Measurements from ENCODE around the gene PECR.

PECR gene

DNA sequence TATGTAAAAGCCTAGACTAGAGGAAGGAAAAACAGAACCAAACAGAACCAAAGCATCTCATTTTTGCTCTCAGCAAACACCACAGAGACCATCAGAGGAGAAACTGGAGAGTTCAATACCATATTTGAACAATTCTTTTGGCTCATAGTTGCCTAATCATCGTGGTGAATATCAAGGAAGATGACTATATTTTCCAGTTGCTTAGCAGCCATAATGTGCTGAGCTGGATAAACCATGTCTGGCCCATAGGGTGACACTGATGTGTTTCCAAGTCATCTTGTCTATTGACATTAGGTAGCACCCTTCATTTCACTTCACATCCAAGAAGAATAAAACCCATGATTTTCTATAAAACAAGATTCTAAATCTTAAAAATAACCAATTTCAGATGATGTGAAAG, 21.6 kb upstream of the PECR start:
- TF ChIP-seq, protein P1, sequence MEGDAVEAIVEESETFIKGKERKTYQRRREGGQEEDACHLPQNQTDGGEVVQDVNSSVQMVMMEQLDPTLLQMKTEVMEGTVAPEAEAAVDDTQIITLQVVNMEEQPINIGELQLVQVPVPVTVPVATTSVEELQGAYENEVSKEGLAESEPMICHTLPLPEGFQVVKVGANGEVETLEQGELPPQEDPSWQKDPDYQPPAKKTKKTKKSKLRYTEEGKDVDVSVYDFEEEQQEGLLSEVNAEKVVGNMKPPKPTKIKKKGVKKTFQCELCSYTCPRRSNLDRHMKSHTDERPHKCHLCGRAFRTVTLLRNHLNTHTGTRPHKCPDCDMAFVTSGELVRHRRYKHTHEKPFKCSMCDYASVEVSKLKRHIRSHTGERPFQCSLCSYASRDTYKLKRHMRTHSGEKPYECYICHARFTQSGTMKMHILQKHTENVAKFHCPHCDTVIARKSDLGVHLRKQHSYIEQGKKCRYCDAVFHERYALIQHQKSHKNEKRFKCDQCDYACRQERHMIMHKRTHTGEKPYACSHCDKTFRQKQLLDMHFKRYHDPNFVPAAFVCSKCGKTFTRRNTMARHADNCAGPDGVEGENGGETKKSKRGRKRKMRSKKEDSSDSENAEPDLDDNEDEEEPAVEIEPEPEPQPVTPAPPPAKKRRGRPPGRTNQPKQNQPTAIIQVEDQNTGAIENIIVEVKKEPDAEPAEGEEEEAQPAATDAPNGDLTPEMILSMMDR (IDR thresholded peaks at IDR 0.05; ENCODE audit: insufficient read depth, low read length, missing control alignments): no peak
- no peak overlapping the region for H3K4me3 ChIP-seq (ENCODE audit: low read depth, low read length)
- ChIA-PET CTCF (interaction anchor here (0.8 to 1.7 kb wide), 3 partner anchors 9 to 69 kb away, joined by 3 to 6 read pairs (median 3); no protein-coding TSS in a partner anchor), POLR2A (no interaction called here)
- no peak for DNase-seq (ENCODE audit: low read depth, low spot score)

GRCh38 chr2:216101109-216101508, 19.5 kb upstream of the PECR start:
- POLR2A ChIA-PET: interaction anchor here (0.7 kb wide), 1 partner anchor 692 kb away, joined by 4 read pairs; no protein-coding TSS in a partner anchor
- TF ChIP-seq, protein P1 (IDR thresholded peaks at IDR 0.05; ENCODE audit: insufficient read depth, low read length, missing control alignments): no peak
- no peak overlapping the region for H3K4me3 ChIP-seq (ENCODE audit: low read depth, low read length)
- CTCF ChIA-PET: interaction anchor here (0.8 to 1.4 kb wide), 3 partner anchors 9 to 13 kb away, joined by 3 to 4 read pairs (median 3); no protein-coding TSS in a partner anchor
- no peak for DNase-seq (ENCODE audit: low read depth, low spot score)

GRCh38 chr2:216098421-216099334, 17.1 kb upstream of the PECR start:
- DNase-seq (ENCODE audit: low read depth, low spot score): no peak
- H3K4me3 ChIP-seq (ENCODE audit: low read depth, low read length): no peak overlapping the region
- TF ChIP-seq, protein P1 (IDR thresholded peaks at IDR 0.05; ENCODE audit: insufficient read depth, low read length, missing control alignments): no peak
- ChIA-PET POLR2A (no interaction called here), CTCF (interaction anchor here (1.3 kb wide), 1 partner anchor 16 kb away, joined by 3 read pairs; no protein-coding TSS in a partner anchor)

DNA sequence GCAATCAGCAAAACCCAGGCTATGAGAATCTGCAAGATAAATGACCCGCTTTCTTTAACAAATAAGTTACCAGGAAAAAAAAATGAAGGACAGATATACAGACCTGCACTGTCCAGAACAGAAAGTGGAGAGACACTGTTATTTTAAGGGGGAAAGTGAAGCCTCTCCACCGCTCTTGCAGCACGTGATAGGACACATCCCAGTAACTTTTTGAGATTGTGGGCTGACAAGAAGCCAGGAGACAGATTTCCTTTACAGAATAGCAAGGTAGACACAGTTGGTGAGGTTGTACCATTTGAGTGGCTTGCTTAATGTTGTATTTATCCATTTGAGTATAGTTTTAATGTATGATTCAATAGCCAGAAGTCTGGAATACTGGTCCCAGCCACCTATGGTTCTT, 13.1 kb upstream of the PECR start:
- no peak for DNase-seq (ENCODE audit: low read depth, low spot score)
- ChIA-PET POLR2A (no interaction called here), CTCF (interaction anchor here (1.5 kb wide), 1 partner anchor 9 kb away, joined by 3 read pairs; no protein-coding TSS in a partner anchor)
- TF ChIP-seq, protein P1 (IDR thresholded peaks at IDR 0.05; ENCODE audit: insufficient read depth, low read length, missing control alignments): no peak
- no peak overlapping the region for H3K4me3 ChIP-seq (ENCODE audit: low read depth, low read length)

GRCh38 chr2:216092646-216093045, 11.0 kb upstream of the PECR start:
- ChIA-PET CTCF (interaction anchor here (1.1 to 2.2 kb wide), 2 partner anchors 17 to 22 kb away, joined by 4 to 6 read pairs; no protein-coding TSS in a partner anchor), POLR2A (interaction anchor here (0.5 kb wide), 1 partner anchor 17 kb away, joined by 5 read pairs; no protein-coding TSS in a partner anchor)
- no peak overlapping the region for H3K4me3 ChIP-seq (ENCODE audit: low read depth, low read length)
- TF ChIP-seq, protein P1 (IDR thresholded peaks at IDR 0.05; ENCODE audit: insufficient read depth, low read length, missing control alignments): no peak
- DNase-seq (ENCODE audit: low read depth, low spot score): no peak

- DNase-seq (ENCODE audit: low read depth, low spot score): no peak
- TF ChIP-seq, protein P1 (IDR thresholded peaks at IDR 0.05; ENCODE audit: insufficient read depth, low read length, missing control alignments): no peak
- no peak overlapping the region for H3K4me3 ChIP-seq (ENCODE audit: low read depth, low read length)
- ChIA-PET POLR2A (no interaction called here), CTCF (interaction anchor here (1.8 kb wide), 1 partner anchor 20 kb away, joined by 5 read pairs; no protein-coding TSS in a partner anchor)
Measured at GRCh38 chr2:216090369-216090786, 8.8 kb upstream of the PECR start.
